DMS79 treated with DMSO at 0.1 percent for 48 hours (cell line): ENCODE results near the gene FES.
A peak's percentile ranks its signal among the peaks of the same experiment; 100 is the strongest.
"Not testable (repeated sequence)": the region's sequence is repeated elsewhere in the genome, so short reads cannot be mapped to it uniquely, and the experiment has no call there.

Source experiments
- DNase-seq: peaks from one replicate; lab custom pipeline; 2025; lab: John Stamatoyannopoulos, UW

FES gene

GRCh38 chr15:90909976-90910375, 25.7 kb downstream of the FES start:
- no peak for DNase-seq

- DNase-seq = no peak
Measured at GRCh38 chr15:90910441-90911301, 26.4 kb downstream of the FES start.

- DNase-seq = no peak
Measured at GRCh38 chr15:90911302-90911623, 27.0 kb downstream of the FES start.

- DNase-seq = no peak
Measured at GRCh38 chr15:90911906-90912769, 27.8 kb downstream of the FES start.

GRCh38 chr15:90912770-90913075, 28.4 kb downstream of the FES start:
- no peak for DNase-seq

GRCh38 chr15:90913398-90913944, 29.2 kb downstream of the FES start:
- no peak for DNase-seq

- no peak for DNase-seq
Measured at GRCh38 chr15:90914305-90915080, 30.2 kb downstream of the FES start.

- no peak for DNase-seq
Measured at GRCh38 chr15:90915216-90915807, 31.0 kb downstream of the FES start.

GRCh38 chr15:90915808-90916440, 31.6 kb downstream of the FES start:
- no peak for DNase-seq

GRCh38 chr15:90916461-90916860, 32.2 kb downstream of the FES start:
- DNase-seq = no peak

GRCh38 chr15:90917569-90917968, 33.3 kb downstream of the FES start:
- no peak for DNase-seq

- DNase-seq = no peak
Measured at GRCh38 chr15:90918034-90918788, 33.9 kb downstream of the FES start.

GRCh38 chr15:90918835-90919234, 34.5 kb downstream of the FES start:
- DNase-seq = no peak

- DNase-seq = no peak
Measured at GRCh38 chr15:90921887-90922286, 37.6 kb downstream of the FES start.

GRCh38 chr15:90922712-90923322, 38.5 kb downstream of the FES start:
- not testable (repeated sequence) for DNase-seq

GRCh38 chr15:90924375-90924774, 40.1 kb downstream of the FES start:
- DNase-seq = no peak

GRCh38 chr15:90926766-90927165, 42.5 kb downstream of the FES start:
- not testable (repeated sequence) for DNase-seq

GRCh38 chr15:90928106-90928505, 43.8 kb downstream of the FES start:
- not testable (repeated sequence) for DNase-seq

- peak; percentile 49 for DNase-seq
Measured at GRCh38 chr15:90929246-90930019, 45.1 kb downstream of the FES start.
